Measurements from ENCODE around the gene DCBLD1. TPM values are rescaled to one million over a fixed set of nuclear protein-coding genes. Genes with fewer than 3 reads are reported as not detected.

DCBLD1 gene
- total RNA-seq, 2 donors from 2014 or later, result 6.3 to 7.1 TPM

- no peak overlapping the region for H3K4me3 ChIP-seq
- H3K27ac ChIP-seq, result no peak overlapping the region
- no peak for TF ChIP-seq CTCF (IDR thresholded peaks at IDR 0.05)
- H3K27me3 ChIP-seq, result no peaks in the 10 kb centered on the region
- no peak for DNase-seq (ENCODE audit: low spot score)
- no peaks in the 10 kb centered on the region for H3K9me3 ChIP-seq
- H3K4me1 ChIP-seq, result peaks cover 0 to 16% of the 10 kb centered on the region in 2 donors
- no peaks in the 10 kb centered on the region for H3K36me3 ChIP-seq
Measured at GRCh38 chr6:117502580-117502979, 20.1 kb downstream of the DCBLD1 start.

GRCh38 chr6:117503211-117503610 is 20.7 kb downstream of the DCBLD1 start:
- no peak for DNase-seq (ENCODE audit: low spot score)
- TF ChIP-seq CTCF (IDR thresholded peaks at IDR 0.05), result no peak
- H3K9me3 ChIP-seq, result no peaks in the 10 kb centered on the region
- H3K36me3 ChIP-seq, result no peaks in the 10 kb centered on the region
- no peak overlapping the region for H3K27ac ChIP-seq
- H3K27me3 ChIP-seq, result no peaks in the 10 kb centered on the region
- peaks cover 0 to 14% of the 10 kb centered on the region in 2 donors for H3K4me1 ChIP-seq
- H3K4me3 ChIP-seq, result no peak overlapping the region

GRCh38 chr6:117504478-117505144 is 22.1 kb downstream of the DCBLD1 start:
- no peak for TF ChIP-seq CTCF (IDR thresholded peaks at IDR 0.05)
- Histone ChIP-seq H3K27ac (no peak overlapping the region), H3K4me1 (peaks cover 0 to 8% of the 10 kb centered on the region in 2 donors), H3K27me3 (no peaks in the 10 kb centered on the region), H3K9me3 (no peaks in the 10 kb centered on the region), H3K36me3 (no peaks in the 10 kb centered on the region), H3K4me3 (no peak overlapping the region)
- no peak for DNase-seq (ENCODE audit: low spot score)

- Histone ChIP-seq H3K27me3 (no peaks in the 10 kb centered on the region), H3K27ac (no peak overlapping the region), H3K36me3 (no peaks in the 10 kb centered on the region), H3K9me3 (no peaks in the 10 kb centered on the region), H3K4me3 (no peak overlapping the region), H3K4me1 (peaks cover 0 to 8% of the 10 kb centered on the region in 2 donors)
- TF ChIP-seq CTCF (IDR thresholded peaks at IDR 0.05), result no peak
- DNase-seq (ENCODE audit: low spot score), result no peak
Measured at GRCh38 chr6:117505311-117505710, 22.8 kb downstream of the DCBLD1 start.

- no peak overlapping the region for H3K4me3 ChIP-seq
- H3K27ac ChIP-seq, result no peak overlapping the region
- no peaks in the 10 kb centered on the region for H3K36me3 ChIP-seq
- H3K4me1 ChIP-seq, result peaks cover 0 to 8% of the 10 kb centered on the region in 2 donors
- no peaks in the 10 kb centered on the region for H3K27me3 ChIP-seq
- DNase-seq (ENCODE audit: low spot score), result no peak
- H3K9me3 ChIP-seq, result no peaks in the 10 kb centered on the region
- TF ChIP-seq CTCF (IDR thresholded peaks at IDR 0.05), result no peak
Measured at GRCh38 chr6:117506180-117506835, 23.8 kb downstream of the DCBLD1 start.

Measured in right atrium auricular region (tissue), 2 donors.